Measurements from ENCODE around the gene RAB20. TPM values are rescaled to one million over a fixed set of nuclear protein-coding genes. Genes with fewer than 3 reads are reported as not detected.
"Not testable (repeated sequence)": the region's sequence is repeated elsewhere in the genome, so short reads cannot be mapped to it uniquely, and the experiment has no call there.

RAB20 gene
- total and polyA plus RNA-seq, 8 donors: 9.3 to 23.6 (median 14.2) TPM

GRCh38 chr13:110533771-110534670 lies 27.5 kb downstream of the RAB20 start:
- ATAC-seq: no peak
- H3K4me3 ChIP-seq: no peak overlapping the region
- no peaks in the 10 kb centered on the region for H3K9me3 ChIP-seq
- peak in 1 of 6 donors; percentile 38 for DNase-seq
- no peak for TF ChIP-seq CTCF (IDR thresholded peaks at IDR 0.05)
- no peaks in the 10 kb centered on the region for H3K36me3 ChIP-seq
- no peak overlapping the region for H3K27ac ChIP-seq
- no peaks in the 10 kb centered on the region for H3K27me3 ChIP-seq
- FAIRE-seq: no peak
- intact Hi-C loops (cut with DNase I): no loop called here
- H3K4me1 ChIP-seq: peaks cover 6 to 25% (median 10%) of the 10 kb centered on the region in 3 donors
- WGBS, 2 donors: 88 to 89% methylated on average over 16 of the region's 16 CpGs

GRCh38 chr13:110532258-110532657 lies 29.3 kb downstream of the RAB20 start:
- H3K36me3 ChIP-seq; H3K27me3 ChIP-seq; H3K9me3 ChIP-seq; DNase-seq; H3K4me3 ChIP-seq; FAIRE-seq; intact Hi-C loops (cut with DNase I); ATAC-seq: not testable (repeated sequence)
- WGBS, 2 donors: 60 to 69% methylated on average over 2 of the region's 2 CpGs
- Histone ChIP-seq H3K27ac (peak overlapping the region in 1 of 4 donors; percentile 25), H3K4me1 (peaks cover 9 to 28% (median 12%) of the 10 kb centered on the region in 3 donors)

GRCh38 chr13:110531671-110532083 lies 29.8 kb downstream of the RAB20 start:
- H3K27ac ChIP-seq: peak overlapping the region in 1 of 4 donors; percentile 41
- no peaks in the 10 kb centered on the region for H3K36me3 ChIP-seq
- FAIRE-seq (no peak), DNase-seq (peak in 2 of 6 donors; percentile 22 to 43), ATAC-seq (no peak)
- TF ChIP-seq CTCF (IDR thresholded peaks at IDR 0.05): no peak
- intact Hi-C loops (cut with DNase I): no loop called here
- no peak overlapping the region for H3K4me3 ChIP-seq
- H3K4me1 ChIP-seq: peaks cover 14 to 34% (median 18%) of the 10 kb centered on the region in 3 donors
- no peaks in the 10 kb centered on the region for H3K27me3 ChIP-seq
- no peaks in the 10 kb centered on the region for H3K9me3 ChIP-seq
- 86% methylated on average over 9 of the region's 9 CpGs for WGBS, 2 donors

- ATAC-seq (no peak), FAIRE-seq (no peak), DNase-seq (no peak)
- no peaks in the 10 kb centered on the region for H3K9me3 ChIP-seq
- TF ChIP-seq CTCF (IDR thresholded peaks at IDR 0.05): no peak
- H3K27me3 ChIP-seq: no peaks in the 10 kb centered on the region
- WGBS, 2 donors: 91 to 92% methylated on average over 7 of the region's 7 CpGs
- intact Hi-C loops (cut with DNase I): no loop called here
- H3K4me1 ChIP-seq: peaks cover 20 to 40% (median 24%) of the 10 kb centered on the region in 3 donors
- peak overlapping the region in 1 of 4 donors; percentile 41 for H3K27ac ChIP-seq
- H3K4me3 ChIP-seq: no peak overlapping the region
- no peaks in the 10 kb centered on the region for H3K36me3 ChIP-seq
Measured at GRCh38 chr13:110531100-110531499, 30.4 kb downstream of the RAB20 start.

- WGBS, 2 donors: 82 to 86% methylated on average over 16 to 20 of the region's 23 CpGs
- Histone ChIP-seq H3K4me3 (no peak overlapping the region), H3K27me3 (no peaks in the 10 kb centered on the region), H3K36me3 (no peaks in the 10 kb centered on the region), H3K27ac (peak overlapping the region in 3 of 4 donors; percentile 2 to 79 (median 70)), H3K9me3 (no peaks in the 10 kb centered on the region), H3K4me1 (peaks cover 34 to 54% (median 34%) of the 10 kb centered on the region in 3 donors)
- FAIRE-seq (no peak), DNase-seq (peak in 1 of 6 donors; percentile 51), ATAC-seq (no peak)
- no peak for TF ChIP-seq CTCF (IDR thresholded peaks at IDR 0.05)
- intact Hi-C loops (cut with DNase I): no loop called here
Measured at GRCh38 chr13:110529522-110530311, 31.8 kb downstream of the RAB20 start.
